ENCODE measurements around the gene ZFHX3. TPM values are rescaled to one million over a fixed set of nuclear protein-coding genes. Genes with fewer than 3 reads are reported as not detected.
"Not testable (repeated sequence)": the region's sequence is repeated elsewhere in the genome, so short reads cannot be mapped to it uniquely, and the experiment has no call there.

ZFHX3 gene
- total and polyA plus RNA-seq, 2 of the 8 experiments (the other 6 are each of a cell fraction or from before 2014, with no cell fraction given), result 0.08 to 0.99 TPM

DNA sequence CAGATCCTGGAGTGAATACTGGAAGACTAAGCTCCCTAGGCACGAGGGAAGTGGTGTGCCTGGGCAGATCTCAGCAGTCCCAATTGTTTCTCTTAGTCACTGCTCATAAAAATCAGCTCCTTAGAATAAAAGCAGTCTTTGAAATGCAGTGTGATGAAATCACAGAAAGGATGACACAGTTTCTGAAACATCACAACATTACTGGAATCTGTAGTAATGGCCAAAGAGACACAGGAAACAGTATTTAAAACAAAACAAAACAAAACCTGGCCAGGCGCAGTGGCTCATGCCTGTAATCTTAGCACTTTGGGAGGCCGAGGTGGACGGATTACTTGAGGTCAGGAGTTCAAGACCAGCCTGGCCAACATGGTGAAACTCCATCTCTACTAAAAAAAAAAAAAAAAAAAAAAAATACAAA lies 34.7 kb upstream of the ZFHX3 start:
- CTCF ChIA-PET (ENCODE audit: partially characterized antibody), result interaction anchor here (0.7 to 1.7 kb wide), 3 partner anchors 9 to 135 kb away, joined by 3 to 5 read pairs (median 3); no protein-coding TSS in a partner anchor
- DNase-seq (ENCODE audit: low read depth in 1 of 2, low spot score in 2 of 2), result not testable (repeated sequence)

More for the DNA sequence above, 34.7 kb upstream of the ZFHX3 start:
- H2AFZ ChIP-seq (ENCODE audit: low read length); H3K18ac ChIP-seq (ENCODE audit: extremely low read depth, low read length); H3K79me2 ChIP-seq (ENCODE audit: control insufficient read depth in 1 of 2, insufficient read depth in 2 of 2, low read length in 2 of 2); H2BK5ac ChIP-seq (ENCODE audit: low read depth, low read length); H2BK20ac ChIP-seq (ENCODE audit: low read length); H2BK15ac ChIP-seq (ENCODE audit: low read length); H3K23me2 ChIP-seq (ENCODE audit: low read depth, low read length); POLR2A ChIA-PET (ENCODE audit: partially characterized antibody); H4K8ac ChIP-seq (ENCODE audit: extremely low read depth, insufficient read depth, low read length); H3K4me2 ChIP-seq (ENCODE audit: insufficient read depth in 1 of 2, low read depth in 2 of 2, low read length in 2 of 2); H2BK120ac ChIP-seq (replicated peaks; ENCODE audit: low read depth, low read length); H2BK12ac ChIP-seq (ENCODE audit: low read depth, low read length); H3K27me3 ChIP-seq (replicated peaks in 1 of 4; ENCODE audit: control insufficient read depth in 3 of 4, extremely low read depth in 1 of 4, insufficient read depth in 3 of 4, low read length in 3 of 4); H3K36me3 ChIP-seq (ENCODE audit: control insufficient read depth in 2 of 4, insufficient read depth in 4 of 4, low read length in 3 of 4); H3K56ac ChIP-seq (replicated peaks; ENCODE audit: insufficient read length, low read depth, low read length); H3K4me1 ChIP-seq (replicated peaks in 1 of 4; ENCODE audit: control insufficient read depth in 3 of 4, insufficient read depth in 4 of 4, low read length in 3 of 4); FAIRE-seq; H2AK5ac ChIP-seq (ENCODE audit: low read depth, low read length); H3K9me3 ChIP-seq (ENCODE audit: insufficient read depth in 2 of 2, low read depth in 1 of 2, low read length in 1 of 2); H3K4ac ChIP-seq (replicated peaks; ENCODE audit: insufficient read length, low read depth, low read length); H4K91ac ChIP-seq (replicated peaks; ENCODE audit: insufficient read length, low read length); H3K14ac ChIP-seq (ENCODE audit: insufficient read length); H3K27ac ChIP-seq (ENCODE audit: low read depth, low read length); H3K79me1 ChIP-seq (ENCODE audit: low read depth, low read length); H4K20me1 ChIP-seq (replicated peaks in 1 of 2; ENCODE audit: control insufficient read depth in 1 of 2, insufficient read depth in 2 of 2, low read length in 2 of 2); H3K4me3 ChIP-seq (ENCODE audit: extremely low read depth in 1 of 4, insufficient read depth in 2 of 4, low read depth in 3 of 4, low read length in 4 of 4); H3K23ac ChIP-seq (ENCODE audit: insufficient read length); H3K9ac ChIP-seq (replicated peaks in 1 of 4; ENCODE audit: extremely low read depth in 1 of 4, low read depth in 3 of 4, low read length in 3 of 4); H4K5ac ChIP-seq (ENCODE audit: insufficient read length, low read depth, low read length): not testable (repeated sequence)
- WGBS, 2 experiments (ENCODE audit: extremely low coverage in 1 of 2, insufficient coverage in 1 of 2, insufficient read length in 1 of 2, insufficient replicate concordance in 2 of 2, low coverage in 1 of 2, low lambda C conversion rate in 2 of 2, missing lambda C conversion rate in 1 of 2), result 98% methylated on average over 4 of the region's 4 CpGs; no CpG with 5 or more reads in 1 of the 2 experiments
